HG03066 (cell line): ENCODE results near the gene PHLPP2.
"Not testable (repeated sequence)": the region's sequence is repeated elsewhere in the genome, so short reads cannot be mapped to it uniquely, and the experiment has no call there.

Experiments
- ATAC-seq: cut with Tn5 transposase; IDR thresholded peaks from one replicate; pipeline ENCODE4 v1.9.1; 2021; ENCODE audit warnings: low read depth; ENCODE audit not compliant: unreplicated experiment

PHLPP2 gene

GRCh38 chr16:71721066-71721740, 3.3 kb downstream of the PHLPP2 start:
- no peak for ATAC-seq

DNA sequence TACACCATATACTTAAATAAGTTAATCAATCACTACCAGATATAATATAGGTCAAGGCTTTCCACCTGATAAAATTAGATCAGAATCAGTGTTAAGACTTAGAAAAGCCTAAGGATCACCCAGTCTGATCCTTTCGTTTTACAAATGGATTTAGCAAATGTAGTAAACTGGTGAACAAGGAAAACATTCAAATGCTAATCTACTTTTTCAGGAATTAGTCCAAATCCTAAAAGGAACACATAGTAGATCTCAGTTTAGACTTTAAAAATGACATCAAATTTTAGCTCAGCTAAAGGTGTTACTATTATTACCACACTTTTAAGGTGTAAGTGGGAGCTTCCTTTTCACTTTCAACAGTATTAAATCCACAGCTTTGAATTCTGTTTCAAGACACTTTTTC, 12.0 kb downstream of the PHLPP2 start:
- ATAC-seq: no peak

DNA sequence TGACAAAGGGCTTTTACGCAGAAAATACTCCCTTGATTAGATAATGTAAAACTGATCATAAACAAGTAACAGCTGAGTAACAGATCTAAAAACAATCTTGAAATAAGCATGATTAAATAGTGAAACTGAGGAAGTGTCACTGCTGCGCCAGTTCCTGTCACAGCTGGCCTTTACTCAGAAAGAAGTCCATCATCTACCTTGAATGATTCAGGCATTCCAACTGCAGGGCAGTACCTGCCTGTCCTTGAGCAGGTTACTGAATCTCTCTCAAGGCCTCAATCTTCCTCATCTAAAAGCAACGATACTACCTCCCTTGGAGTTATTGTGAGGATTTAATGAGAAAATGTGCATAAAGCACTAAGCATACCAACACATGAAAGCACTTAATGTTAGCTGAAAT, 12.7 kb downstream of the PHLPP2 start:
- ATAC-seq: no peak

GRCh38 chr16:71709229-71709781, 15.2 kb downstream of the PHLPP2 start:
- ATAC-seq: no peak

GRCh38 chr16:71708696-71709095, 15.8 kb downstream of the PHLPP2 start:
- ATAC-seq: no peak

DNA sequence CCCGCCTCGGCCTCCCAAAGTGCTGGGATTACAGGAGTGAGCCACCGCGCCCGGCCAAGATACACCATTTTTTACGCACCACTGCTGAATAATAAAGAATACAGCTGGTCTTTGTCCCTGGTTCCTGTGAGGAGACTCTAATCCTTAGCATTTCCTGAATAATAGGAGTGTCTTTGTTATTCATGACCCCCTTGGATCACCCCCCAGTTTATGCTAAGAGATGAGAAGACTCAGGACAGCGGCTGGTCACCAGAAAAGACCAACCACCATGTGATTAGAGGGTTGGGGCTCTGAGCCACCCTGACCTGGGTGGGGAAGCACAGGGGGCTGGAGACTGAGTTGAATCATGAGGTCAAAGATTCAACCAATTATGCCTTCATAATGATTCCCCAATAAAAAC, 17.3 kb downstream of the PHLPP2 start:
- ATAC-seq: no peak

DNA sequence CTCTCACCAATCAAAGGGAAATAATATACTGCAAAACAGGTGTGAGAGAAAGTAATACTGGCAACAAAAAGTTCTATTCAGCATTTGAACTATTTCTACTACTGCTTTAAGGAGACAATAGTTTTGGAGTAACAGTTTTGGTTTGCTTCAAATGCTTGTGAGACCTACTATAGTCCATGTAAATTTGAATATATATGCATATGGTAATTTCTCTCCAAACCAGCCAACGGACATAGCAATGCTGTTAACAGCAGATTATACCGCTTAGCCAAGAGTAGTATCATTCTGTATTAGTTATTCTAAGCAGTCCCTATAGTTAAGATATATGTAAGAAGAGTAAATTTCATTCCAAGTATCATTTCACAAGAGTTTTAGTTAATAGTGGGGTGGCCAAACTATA, 18.5 kb downstream of the PHLPP2 start:
- ATAC-seq: no peak

- ATAC-seq: no peak
Observed at GRCh38 chr16:71703333-71703732, 21.2 kb downstream of the PHLPP2 start.

DNA sequence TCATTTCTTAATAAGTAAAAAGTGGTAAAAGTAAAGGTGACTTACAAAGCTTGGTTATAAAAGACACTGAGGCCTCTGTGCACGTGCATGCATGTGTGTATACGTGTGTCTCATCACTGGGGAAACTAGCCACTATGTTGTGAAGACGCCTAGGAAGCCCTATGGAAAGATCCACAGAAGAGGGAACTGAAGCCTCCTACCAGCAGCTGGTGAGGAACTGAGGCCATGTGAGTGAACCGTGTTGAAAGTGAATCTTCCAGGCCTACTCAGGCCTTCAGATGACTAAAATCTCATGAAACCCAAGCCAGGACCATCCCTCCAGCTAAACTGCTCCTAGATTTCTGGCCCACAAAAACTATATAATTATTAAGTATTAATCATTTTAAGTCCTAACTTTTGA, 23.7 kb downstream of the PHLPP2 start:
- ATAC-seq: no peak

DNA sequence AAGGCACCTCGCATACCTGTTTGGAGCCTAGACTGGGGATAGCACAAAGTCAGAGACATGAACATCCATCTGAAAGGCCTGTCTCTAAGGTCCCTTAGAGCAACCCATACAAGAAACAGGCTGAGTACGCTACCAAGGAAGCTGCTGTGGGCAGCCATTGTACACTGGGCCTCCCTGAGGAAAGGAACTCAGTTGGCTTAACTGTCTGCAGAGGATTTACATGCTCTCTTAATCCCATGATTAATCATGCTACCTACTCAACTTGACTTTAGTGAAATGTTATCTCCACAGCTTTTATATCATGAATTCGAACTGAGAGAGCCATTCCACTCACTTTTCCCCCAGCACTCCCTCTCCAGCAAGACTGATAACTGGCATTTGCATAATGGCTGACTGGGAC, 26.0 kb downstream of the PHLPP2 start:
- ATAC-seq: no peak

- ATAC-seq: no peak
Observed at GRCh38 chr16:71693164-71693563, 31.3 kb downstream of the PHLPP2 start.

DNA sequence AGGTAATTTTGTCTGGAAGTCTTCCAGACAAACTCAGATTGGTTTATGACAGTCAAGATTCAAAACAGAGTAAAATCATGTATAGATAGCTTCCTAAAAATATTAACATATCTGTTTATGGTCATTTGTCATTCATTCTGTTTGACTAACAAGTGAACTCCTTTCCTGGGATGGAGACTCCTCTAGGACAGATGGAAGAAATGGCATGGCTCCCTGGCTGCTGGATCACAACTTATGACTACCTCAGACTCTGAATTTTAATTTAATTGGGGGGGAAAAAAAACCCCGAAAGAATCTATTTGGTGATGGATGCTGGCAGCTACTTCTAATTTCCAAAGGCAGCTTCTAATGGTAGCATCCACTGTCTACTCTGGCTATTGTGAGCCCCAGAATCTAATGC, 34.6 kb downstream of the PHLPP2 start:
- ATAC-seq: no peak

GRCh38 chr16:71687861-71688260, 36.6 kb downstream of the PHLPP2 start:
- ATAC-seq: no peak

DNA sequence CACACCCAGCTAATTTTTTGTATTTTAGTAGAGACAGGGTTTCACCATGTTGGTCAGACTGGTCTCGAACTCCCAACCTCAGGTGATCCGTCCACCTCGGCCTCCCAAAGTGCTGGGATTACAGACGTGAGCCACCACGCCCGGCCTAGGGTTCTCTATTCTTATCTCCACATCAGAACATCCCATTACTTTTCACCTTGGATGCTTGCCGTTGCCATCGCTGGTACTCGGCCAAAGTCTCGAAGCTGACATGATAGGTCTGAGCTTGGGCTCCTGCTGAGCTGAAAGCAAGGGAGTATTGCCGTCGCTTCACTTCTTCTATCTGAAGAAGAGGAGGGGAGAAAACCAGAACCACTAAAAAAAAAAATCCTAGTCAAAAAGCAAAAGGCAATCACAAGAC, 40.2 kb downstream of the PHLPP2 start:
- not testable (repeated sequence) for ATAC-seq

- no peak for ATAC-seq
Observed at GRCh38 chr16:71681360-71681759, 43.1 kb downstream of the PHLPP2 start.

DNA sequence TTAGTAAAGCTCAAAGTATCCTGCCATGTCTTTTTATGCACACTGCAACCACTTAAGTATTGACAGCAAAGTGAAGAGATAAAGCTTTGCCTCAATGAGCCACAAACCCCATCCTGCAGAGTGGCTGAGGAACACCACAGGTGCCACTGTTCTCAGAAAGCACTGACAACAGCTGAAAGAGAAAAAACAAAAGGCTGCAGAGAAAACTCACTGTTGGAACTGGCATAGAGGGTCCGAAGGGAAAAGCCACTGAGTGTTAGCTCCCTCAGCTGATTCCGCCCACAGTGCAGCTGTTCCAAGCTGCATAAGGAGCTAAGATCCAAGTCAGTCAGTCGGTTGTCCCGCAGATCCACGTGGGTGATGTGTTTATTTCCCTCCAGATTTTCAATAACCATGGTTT, 48.3 kb downstream of the PHLPP2 start:
- no peak for ATAC-seq

DNA sequence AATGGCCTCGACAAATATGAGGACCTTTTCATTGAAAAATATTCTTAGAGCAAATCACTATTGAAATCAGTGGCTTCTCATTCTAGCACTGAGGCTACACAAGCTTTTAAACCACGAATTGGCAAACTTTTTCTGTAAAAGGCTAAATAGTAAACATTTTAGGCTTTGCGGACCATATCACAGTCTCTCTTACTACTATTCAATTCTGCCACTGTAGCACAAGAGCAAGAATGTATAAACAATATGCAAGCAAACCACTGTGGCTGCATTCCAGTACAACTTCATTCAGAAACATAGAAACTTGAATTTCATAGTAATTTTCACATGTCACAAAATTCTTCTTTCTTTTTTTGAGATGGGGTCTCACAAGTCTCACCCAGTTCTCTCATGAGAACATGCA, 49.1 kb downstream of the PHLPP2 start:
- no peak for ATAC-seq

DNA sequence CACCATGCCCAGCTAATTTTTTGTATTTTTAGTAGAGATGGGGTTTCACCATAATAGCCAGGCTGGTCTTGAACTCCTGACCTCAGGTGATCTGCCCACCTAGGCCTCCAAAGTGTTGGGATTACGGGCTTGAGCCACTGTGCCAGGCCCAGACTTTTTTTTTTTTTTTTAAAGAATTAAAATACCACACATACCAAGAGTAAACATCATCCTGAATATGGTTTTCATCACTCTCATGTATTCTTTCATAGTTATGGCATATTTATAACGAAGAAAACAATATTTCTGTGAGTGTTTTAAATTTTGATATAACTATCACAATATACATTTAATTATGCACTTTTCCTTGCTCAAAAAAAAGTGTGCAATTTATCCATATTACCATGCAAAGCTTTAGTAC, 50.3 kb downstream of the PHLPP2 start:
- no peak for ATAC-seq

- ATAC-seq: no peak
Observed at GRCh38 chr16:71673582-71673973, 50.9 kb downstream of the PHLPP2 start.

GRCh38 chr16:71672803-71673581, 51.5 kb downstream of the PHLPP2 start:
- ATAC-seq: no peak

DNA sequence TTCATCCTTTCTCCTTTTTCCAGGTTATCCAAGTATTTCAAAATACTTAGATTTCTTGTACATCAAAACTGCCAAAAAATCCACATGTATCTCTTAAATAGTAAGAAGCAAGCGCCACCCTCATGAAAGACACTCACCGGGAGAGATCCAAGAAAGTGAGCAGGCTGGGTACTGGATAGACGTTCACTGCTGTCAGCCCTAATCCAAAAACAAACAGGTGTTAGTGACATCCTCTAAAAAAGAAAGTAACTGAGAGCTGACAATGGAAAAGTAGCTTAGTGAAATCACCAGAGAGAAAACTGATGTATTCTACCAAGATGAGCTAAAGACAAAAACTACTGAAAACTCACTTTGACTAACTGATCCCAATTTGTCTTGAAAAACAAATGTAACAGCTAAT, 52.4 kb downstream of the PHLPP2 start:
- no peak for ATAC-seq

DNA sequence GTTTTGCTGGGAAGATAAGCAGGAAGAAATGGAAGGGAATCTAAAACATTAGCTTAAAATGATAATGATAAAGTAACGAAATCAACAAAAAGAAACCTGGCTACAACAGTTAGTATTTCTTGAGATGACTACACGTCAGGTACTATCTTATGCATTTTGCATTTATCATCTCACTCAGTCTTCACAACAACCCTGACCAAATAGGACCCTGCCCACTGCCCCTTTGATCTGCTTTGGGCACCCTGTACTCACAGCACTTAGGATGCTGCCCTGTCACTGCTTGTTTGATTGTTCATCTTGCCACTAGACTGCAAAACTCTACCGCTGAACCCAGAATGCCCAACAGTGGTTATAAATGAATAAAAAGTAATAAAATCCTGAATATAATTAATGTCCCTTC, 53.3 kb downstream of the PHLPP2 start:
- ATAC-seq: no peak
